T47D (cell line): Measurements from ENCODE around the gene AFG3L2.

Experiments used
- DNase-seq, 2 experiments: peaks; one replicate each; pipeline versions ENCODE4 v3.0.0 to v3.0.0-alpha.2; 2011 to 2012; ENCODE audit warnings: low read depth in 1 of 2, low spot score in 1 of 2
- JUND ChIP-seq: IDR thresholded peaks from 2 replicates; pipeline ENCODE4 v1.6.1; 2012; ENCODE audit warnings: low read depth
- in situ Hi-C: cut with HindIII; loops from 2 replicates; pipeline ENCODE4 v1.10.0; 2016; ENCODE audit warnings: low sequenced_read_pairs, low pct_unique_long_range_greater_than_20kb

Gene AFG3L2

GRCh38 chr18:12279781-12280531 lies 97.1 kb downstream of the AFG3L2 start:
- TF ChIP-seq JUND, result no peak
- DNase-seq, result no peak
- in situ Hi-C loops, result no loop called here
